NCI-H2107 treated with DMSO at 0.1 percent for 48 hours (cell line): ENCODE results near the gene TBCCD1.
A peak's percentile ranks its signal among the peaks of the same experiment; 100 is the strongest.
"Not testable (repeated sequence)": the region's sequence is repeated elsewhere in the genome, so short reads cannot be mapped to it uniquely, and the experiment has no call there.

Experiments
- DNase-seq: peaks from one replicate; lab custom pipeline; 2025; ENCODE audit not compliant: unreplicated experiment; lab: John Stamatoyannopoulos, UW

The TBCCD1 gene

DNA sequence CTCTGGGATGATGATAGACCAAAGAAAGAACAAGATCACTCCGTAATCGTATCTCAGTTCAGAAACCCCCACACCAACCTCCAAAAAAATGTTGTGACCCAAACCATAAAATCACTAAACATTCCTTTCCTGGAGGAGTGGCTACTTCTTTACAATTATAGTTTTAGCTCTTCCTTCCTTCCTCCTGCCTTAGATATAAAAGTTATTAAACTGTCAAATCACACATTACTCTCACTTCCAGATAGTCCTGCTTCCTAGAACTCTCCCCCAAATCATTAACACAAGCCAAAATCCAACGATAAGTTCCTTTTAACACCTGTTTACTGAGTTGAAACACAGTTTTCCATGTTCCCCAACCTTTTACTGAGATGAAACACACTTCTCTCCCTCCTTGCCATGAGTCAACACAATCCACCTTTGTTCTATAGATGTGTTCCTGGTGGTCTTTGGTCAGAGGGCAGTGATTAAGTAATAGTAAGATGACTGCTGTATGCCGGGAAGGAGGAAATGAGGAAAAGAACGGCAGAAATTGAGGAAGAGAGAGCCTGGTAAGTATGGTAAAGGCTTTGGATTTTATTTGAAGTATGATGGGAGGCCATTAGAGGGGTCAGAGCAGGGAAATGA is 14.6 kb downstream of the TBCCD1 start:
- no peak for DNase-seq

- no peak for DNase-seq
These were observed 15.8 kb downstream of the TBCCD1 start for GRCh38 chr3:186551387-186551786.

DNA sequence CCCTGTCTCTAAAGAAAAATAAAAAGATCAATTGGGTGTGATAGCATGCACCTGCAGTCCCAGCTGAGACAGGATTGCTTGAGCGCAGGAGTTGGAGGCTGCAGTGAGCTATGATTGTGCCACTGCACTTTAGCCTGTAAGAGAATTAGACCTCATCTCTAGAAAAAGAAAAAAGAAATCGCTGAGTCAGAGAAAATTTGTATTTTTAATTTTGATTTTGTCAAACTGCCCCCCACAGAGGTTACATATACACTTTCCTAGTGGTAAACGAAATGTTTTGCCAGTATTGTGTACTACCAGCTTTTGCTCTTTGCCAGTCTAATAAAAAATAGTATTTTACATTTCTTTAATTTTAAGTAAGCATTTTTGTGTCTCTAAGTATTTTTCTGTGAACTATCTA is 17.6 kb downstream of the TBCCD1 start:
- DNase-seq, result no peak

GRCh38 chr3:186544281-186544680 is 22.9 kb downstream of the TBCCD1 start, which contains the start of gene CRYGS:
Gene CRYGS (minus strand): TSS chr3:186544380. CDS start chr3:186544326, 54 bp downstream.
- no peak for DNase-seq

DNA sequence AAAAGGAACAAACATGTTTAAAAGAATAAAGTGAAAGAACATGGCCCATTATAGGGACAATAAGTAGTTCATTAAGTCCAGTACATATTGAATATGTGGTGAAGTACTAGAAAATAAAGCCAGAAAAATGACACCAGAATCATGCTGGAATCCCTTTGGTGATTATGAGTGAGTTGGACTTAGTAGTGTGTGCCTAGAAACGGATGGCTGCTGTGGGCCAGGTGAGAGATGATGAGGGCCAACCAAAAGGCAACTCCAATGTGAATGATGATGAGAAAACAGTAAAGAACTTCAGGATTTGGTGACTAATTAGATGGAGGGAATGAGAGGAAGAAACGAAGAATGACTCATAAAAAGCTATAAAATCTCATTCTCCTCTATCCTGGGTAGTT is 26.3 kb downstream of the TBCCD1 start:
- DNase-seq, result no peak

DNA sequence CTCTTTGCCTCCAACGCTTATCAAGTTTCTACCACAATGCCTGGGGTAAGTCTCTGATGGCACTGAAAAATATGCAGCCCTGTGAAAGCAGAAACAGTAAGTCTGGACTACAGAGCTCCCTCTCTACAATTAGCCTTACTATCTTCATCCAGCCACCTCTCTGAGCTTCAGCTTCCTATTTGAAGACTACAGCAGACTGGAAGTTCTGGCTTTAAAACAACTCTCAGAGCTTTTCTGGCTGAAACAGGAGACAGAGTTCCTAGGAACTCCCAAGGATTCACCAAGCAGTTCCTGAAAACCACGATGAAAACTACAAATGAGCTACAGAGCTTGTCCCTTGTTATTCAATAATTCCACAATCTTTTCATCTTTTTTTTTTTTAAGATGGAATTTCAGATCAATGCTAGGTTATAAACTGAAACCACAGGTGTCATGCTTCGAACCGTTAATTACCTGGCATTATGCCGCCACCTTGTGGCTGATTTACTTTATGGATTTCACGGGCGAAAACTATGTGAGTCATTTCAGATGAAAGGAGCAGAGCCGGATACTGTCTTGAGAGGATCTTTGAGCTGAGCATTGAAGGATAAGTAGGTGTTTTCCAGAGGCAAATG is 26.8 kb downstream of the TBCCD1 start:
- peak; percentile 85 for DNase-seq

DNA sequence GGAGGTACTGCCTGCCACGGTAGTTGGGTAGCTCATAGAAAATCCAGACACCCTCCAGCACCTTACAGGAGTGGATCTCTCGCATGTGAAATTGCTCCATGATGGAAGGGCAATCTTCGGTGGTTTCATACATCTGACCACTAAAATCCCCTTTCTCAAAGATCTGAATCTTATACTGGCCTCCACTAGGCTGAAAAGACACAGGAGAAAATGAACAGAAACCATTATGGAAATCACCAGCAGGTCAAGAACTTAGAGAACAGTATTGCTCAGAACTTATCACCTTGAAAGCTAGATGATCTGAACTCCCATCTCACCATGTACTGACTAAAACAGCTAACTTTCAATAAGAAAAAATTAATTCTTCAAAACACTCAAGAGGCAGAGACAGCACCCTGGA is 28.4 kb downstream of the TBCCD1 start:
- no peak for DNase-seq

DNA sequence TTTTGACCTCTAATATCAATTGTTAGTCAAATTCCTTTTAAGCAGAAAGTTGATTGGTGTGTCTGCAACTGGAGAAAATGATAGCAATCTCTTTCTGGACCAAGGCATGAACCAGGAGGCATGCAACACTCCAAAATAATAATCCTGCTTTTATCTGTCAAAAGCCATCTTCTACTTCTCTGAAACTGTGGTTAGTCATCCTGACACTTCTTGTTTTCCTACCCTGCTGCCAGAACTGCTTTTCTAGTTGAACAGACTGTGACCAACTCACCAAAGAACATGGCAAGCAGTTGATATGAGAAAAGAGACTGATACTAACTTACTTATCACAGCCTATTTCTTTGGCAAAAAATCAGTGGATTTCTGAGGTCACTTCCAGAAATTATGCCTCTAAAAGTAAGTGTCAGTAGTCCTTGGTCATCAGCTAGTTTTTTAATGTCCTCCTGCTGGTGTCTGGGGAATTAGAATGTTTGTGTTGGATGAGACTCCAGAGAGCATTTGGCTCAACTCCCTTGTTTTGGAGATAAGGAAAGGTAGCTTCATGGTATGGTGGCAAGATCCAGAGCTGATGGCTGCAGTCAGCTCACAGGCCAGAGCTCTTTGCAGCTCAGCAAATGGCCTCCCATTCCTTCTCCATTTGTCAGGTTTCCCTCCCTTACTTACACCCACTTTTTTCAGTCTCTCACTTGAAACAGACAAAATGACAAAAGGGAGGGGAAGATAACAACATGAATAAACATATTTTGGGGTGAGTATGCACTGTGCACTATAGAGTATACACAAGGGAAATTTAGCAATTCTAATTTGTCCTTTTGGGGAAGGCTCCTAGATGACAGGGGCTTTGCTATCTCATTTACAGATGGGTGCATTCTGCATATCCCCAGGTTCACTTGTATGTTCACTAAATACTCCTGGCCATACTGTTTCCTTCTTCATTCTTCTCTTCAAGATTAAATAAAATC is 30.0 kb downstream of the TBCCD1 start:
- no peak for DNase-seq

- no peak for DNase-seq
These were observed 32.9 kb downstream of the TBCCD1 start for GRCh38 chr3:186534113-186534669.

- DNase-seq, result no peak
These were observed 34.5 kb downstream of the TBCCD1 start for GRCh38 chr3:186532598-186533072.

DNA sequence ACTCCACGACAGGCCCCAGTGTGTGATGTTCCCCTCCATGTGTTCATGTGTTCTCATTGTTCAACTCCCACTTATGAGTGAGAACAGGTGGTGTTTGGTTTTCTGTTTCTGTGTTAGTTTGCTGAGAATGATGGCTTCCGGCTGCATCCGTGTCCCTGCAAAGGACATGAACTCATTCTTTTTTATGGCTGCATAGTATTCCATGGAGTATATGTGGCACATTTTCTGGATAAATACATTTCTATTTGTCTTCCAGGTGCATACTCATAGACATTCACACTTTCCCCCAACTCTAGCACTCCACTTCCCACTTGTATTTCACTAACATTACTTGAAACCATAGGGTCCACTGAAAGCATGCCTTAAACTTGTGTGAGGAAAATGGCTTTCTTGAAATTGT is 35.4 kb downstream of the TBCCD1 start:
- not testable (repeated sequence) for DNase-seq

- DNase-seq, result no peak
These were observed 36.7 kb downstream of the TBCCD1 start for GRCh38 chr3:186530415-186530814.

GRCh38 chr3:186529201-186529999 is 37.7 kb downstream of the TBCCD1 start:
- DNase-seq, result no peak

GRCh38 chr3:186526256-186526606 is 40.9 kb downstream of the TBCCD1 start:
- no peak for DNase-seq

GRCh38 chr3:186525369-186526255 is 41.5 kb downstream of the TBCCD1 start:
- no peak for DNase-seq

- DNase-seq, result no peak
These were observed 42.5 kb downstream of the TBCCD1 start for GRCh38 chr3:186524616-186525015.

GRCh38 chr3:186523434-186523833 is 43.7 kb downstream of the TBCCD1 start:
- no peak for DNase-seq

DNA sequence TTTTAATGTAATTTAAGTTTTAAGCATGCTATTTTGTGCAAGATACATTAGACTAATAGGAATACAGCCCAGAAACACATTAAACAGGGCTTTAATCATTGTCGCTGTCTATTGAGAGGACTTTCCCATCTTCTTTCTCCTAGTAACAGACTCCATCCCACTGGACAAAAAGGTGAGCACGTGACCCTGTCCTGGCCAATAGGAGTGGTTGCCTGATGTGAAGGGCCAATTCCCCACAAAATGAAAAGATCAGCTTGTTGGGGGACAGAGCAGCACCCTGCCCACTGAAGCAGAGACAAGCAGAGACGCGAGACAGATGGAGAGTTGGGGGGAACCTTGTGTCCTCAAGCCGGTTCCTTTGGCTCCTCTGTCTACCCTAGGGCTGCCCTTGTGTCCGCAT is 44.1 kb downstream of the TBCCD1 start:
- no peak for DNase-seq

DNA sequence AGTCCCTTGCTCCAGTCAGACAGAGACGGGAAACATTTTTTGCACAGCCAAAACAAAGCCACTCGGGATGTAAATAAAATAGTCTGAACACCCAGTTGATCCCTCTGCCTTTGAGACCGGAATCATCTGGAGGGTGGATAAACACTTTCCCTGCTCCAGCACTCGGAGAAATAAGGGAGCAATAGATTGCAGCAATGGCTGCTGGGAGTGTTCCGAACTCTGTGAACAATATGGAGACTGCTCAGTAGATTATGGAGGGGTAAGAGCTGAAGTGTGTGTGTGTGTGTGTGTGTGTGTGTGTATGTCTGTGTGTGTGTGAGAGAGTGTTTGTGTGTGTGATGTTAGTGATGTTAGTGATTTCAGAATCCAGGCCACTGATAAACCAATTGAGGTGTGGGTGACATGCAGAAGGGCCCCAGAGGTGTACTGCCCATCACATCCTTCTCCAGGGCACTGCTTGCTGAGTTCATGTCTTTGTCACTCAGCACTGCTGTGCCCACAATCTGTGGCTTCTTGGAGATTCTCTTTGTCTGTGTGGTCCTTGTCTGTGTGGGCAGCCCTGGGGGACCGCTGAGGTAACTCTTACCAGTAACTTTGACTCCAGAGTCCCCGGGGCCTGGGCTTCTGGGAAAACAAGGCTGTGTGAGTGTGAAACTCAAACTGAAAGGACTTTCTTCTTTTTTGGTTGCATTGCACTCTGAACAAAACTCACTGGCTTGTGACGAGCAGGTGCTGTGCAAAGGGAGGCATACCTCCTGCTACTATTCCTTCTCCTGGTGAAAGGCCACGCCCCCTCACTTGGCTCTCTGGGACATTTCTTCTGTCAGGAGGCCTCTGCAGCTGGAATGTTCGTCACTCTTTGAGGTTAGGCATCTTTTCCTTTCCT is 45.9 kb downstream of the TBCCD1 start:
- DNase-seq, result peak; percentile 75
